Astrocyte (in vitro differentiated cells and primary cell): ENCODE measurements around the gene CD44. TPM values are rescaled to one million over a fixed set of nuclear protein-coding genes. Genes with fewer than 3 reads are reported as not detected.
A peak's percentile ranks its signal among the peaks of the same experiment; 100 is the strongest.

ENCODE experiments used
- DNase-seq: peaks from one replicate; pipeline ENCODE4 v3.0.0-alpha.2; 2010; ENCODE audit warnings: low read depth
- FAIRE-seq: peaks from 2 replicates; lab custom pipeline; 2011; peaks lifted over from hg19 to GRCh38; lab: Jason Lieb, UNC
- H2AFZ ChIP-seq: 2 replicates; pipeline ENCODE4 v1.6.0; 2012; ENCODE audit warnings: low read depth, low read length, inconsistent platforms
- H3K27ac ChIP-seq: 2 replicates; pipeline ENCODE4 v1.5.1; 2011; ENCODE audit warnings: low read depth, low read length, inconsistent platforms
- H3K27me3 ChIP-seq: 2 replicates; pipeline ENCODE4 v1.6.0; 2011; ENCODE audit warnings: low read length, inconsistent platforms; ENCODE audit not compliant: insufficient read depth
- H3K36me3 ChIP-seq: 2 replicates; pipeline ENCODE4 v1.5.1; 2011; ENCODE audit warnings: low read length, inconsistent platforms; ENCODE audit not compliant: insufficient read depth
- H3K4me1 ChIP-seq: 2 replicates; pipeline ENCODE4 v1.5.1; 2011; ENCODE audit warnings: low read length, inconsistent platforms; ENCODE audit not compliant: insufficient read depth
- H3K4me2 ChIP-seq: 2 replicates; pipeline ENCODE4 v1.6.0; 2012; ENCODE audit warnings: low read length, inconsistent platforms
- H3K4me3 ChIP-seq: 2 replicates; pipeline ENCODE4 v1.5.1; 2011; ENCODE audit warnings: low read depth, mild to moderate bottlenecking, low read length, inconsistent platforms; ENCODE audit not compliant: insufficient read depth
- H3K79me2 ChIP-seq: 2 replicates; pipeline ENCODE4 v1.6.0; 2012; ENCODE audit warnings: mild to moderate bottlenecking, low read length, inconsistent platforms; ENCODE audit not compliant: insufficient read depth
- H3K9ac ChIP-seq: 2 replicates; pipeline ENCODE4 v1.6.0; 2012; ENCODE audit warnings: mild to moderate bottlenecking, low read length, inconsistent platforms
- H3K9me3 ChIP-seq: 2 replicates; pipeline ENCODE4 v1.5.1; 2012; ENCODE audit warnings: low read depth, mild to moderate bottlenecking, low read length, inconsistent platforms; ENCODE audit not compliant: insufficient read depth
- H4K20me1 ChIP-seq: 2 replicates; pipeline ENCODE4 v1.6.0; 2012; ENCODE audit warnings: low read length, inconsistent platforms; ENCODE audit not compliant: insufficient read depth
- H3K27ac Mint-ChIP-seq: one replicate; pipeline ENCODE4 v1.8.0; 2021; ENCODE audit warnings: mild to moderate bottlenecking, mixed read lengths; ENCODE audit not compliant: unreplicated experiment
- H3K27me3 Mint-ChIP-seq: one replicate; pipeline ENCODE4 v1.8.0; 2021; ENCODE audit warnings: low read depth, mixed read lengths; ENCODE audit not compliant: unreplicated experiment
- H3K36me3 Mint-ChIP-seq: one replicate; pipeline ENCODE4 v1.8.0; 2021; ENCODE audit warnings: low read depth, mixed read lengths; ENCODE audit not compliant: unreplicated experiment
- H3K4me1 Mint-ChIP-seq: one replicate; pipeline ENCODE4 v1.8.0; 2021; ENCODE audit warnings: low read depth, mixed read lengths; ENCODE audit not compliant: unreplicated experiment
- H3K4me3 Mint-ChIP-seq: one replicate; pipeline ENCODE4 v1.8.0; 2021; ENCODE audit warnings: mild to moderate bottlenecking, moderate library complexity, mixed read lengths; ENCODE audit not compliant: unreplicated experiment
- H3K9me3 Mint-ChIP-seq: one replicate; pipeline ENCODE4 v1.8.0; 2021; ENCODE audit warnings: mild to moderate bottlenecking, mixed read lengths; ENCODE audit not compliant: unreplicated experiment
- EZH2 ChIP-seq: IDR thresholded peaks from 2 replicates; pipeline ENCODE4 v1.6.1; 2012; ENCODE audit warnings: mild to moderate bottlenecking, low read length, inconsistent platforms; ENCODE audit not compliant: insufficient read depth
- total RNA-seq: library from RNA; stranded (reverse); gene quantifications from 2 replicates; pipeline ENCODE4 v1.2.1, GENCODE V29; 2021
- TF ChIP-seq, protein P1 (sequence below): IDR thresholded peaks from 2 replicates; pipeline ENCODE4 v1.5.1; 2011; ENCODE audit warnings: low read depth, mild to moderate bottlenecking, inconsistent platforms, low read length, moderate library complexity; ENCODE audit not compliant: insufficient read depth

CD44 gene
- total RNA-seq, 1 donor from 2014 or later = 154 TPM

DNA sequence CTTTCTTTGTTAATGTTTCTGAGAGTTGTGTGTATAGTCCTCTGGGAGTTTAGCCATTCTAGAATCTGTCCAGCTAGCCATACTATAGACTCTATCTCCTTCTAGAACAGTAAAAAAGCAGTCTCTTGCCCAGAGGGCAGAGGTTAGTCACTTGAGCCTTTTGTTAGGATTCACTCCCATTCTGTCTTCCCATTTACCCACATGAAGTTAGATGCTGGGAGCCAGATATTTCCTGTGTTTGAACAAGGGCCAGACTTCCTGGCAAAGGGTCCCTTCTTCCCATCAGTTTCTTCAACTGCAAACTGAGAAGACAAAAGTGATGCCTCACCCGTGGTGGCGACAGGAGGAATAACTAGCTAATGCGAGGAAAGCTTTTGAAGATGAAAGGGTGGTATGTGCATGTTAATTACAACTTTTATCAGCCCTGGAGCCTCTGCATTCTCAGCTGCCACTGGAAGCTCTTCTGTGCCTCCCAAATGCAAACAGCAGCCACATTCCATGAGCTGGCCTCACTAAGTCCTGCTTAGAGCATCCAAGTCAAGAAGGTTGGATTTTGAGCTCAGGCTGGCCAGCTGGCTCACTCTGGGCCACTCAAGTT, 12.8 kb downstream of the CD44 start:
- Histone ChIP-seq H3K4me1 (peaks cover 18% of the 10 kb centered on the region), H3K36me3 (peaks cover 45% of the 10 kb centered on the region), H3K4me2 (peak overlapping the region; percentile 18), H3K27ac (peak overlapping the region; percentile 20), H3K4me3 (no peak overlapping the region), H3K9me3 (no peaks in the 10 kb centered on the region), H3K9ac (no peak overlapping the region), H3K79me2 (peaks cover 99% of the 10 kb centered on the region), H2AFZ (no peak overlapping the region), H4K20me1 (peaks cover 98% of the 10 kb centered on the region), H3K27me3 (no peaks in the 10 kb centered on the region)
- H3K4me1 Mint-ChIP-seq = peaks cover 16% of the 10 kb centered on the region
- H3K4me3 Mint-ChIP-seq = no peak overlapping the region
- no peak overlapping the region for H3K27ac Mint-ChIP-seq
- FAIRE-seq (peak; percentile 39), DNase-seq (no peak)
- H3K36me3 Mint-ChIP-seq = peaks cover 12% of the 10 kb centered on the region
- H3K9me3 Mint-ChIP-seq = no peaks in the 10 kb centered on the region
- no peaks in the 10 kb centered on the region for H3K27me3 Mint-ChIP-seq
- no peak for TF ChIP-seq EZH2
- TF ChIP-seq, protein P1, sequence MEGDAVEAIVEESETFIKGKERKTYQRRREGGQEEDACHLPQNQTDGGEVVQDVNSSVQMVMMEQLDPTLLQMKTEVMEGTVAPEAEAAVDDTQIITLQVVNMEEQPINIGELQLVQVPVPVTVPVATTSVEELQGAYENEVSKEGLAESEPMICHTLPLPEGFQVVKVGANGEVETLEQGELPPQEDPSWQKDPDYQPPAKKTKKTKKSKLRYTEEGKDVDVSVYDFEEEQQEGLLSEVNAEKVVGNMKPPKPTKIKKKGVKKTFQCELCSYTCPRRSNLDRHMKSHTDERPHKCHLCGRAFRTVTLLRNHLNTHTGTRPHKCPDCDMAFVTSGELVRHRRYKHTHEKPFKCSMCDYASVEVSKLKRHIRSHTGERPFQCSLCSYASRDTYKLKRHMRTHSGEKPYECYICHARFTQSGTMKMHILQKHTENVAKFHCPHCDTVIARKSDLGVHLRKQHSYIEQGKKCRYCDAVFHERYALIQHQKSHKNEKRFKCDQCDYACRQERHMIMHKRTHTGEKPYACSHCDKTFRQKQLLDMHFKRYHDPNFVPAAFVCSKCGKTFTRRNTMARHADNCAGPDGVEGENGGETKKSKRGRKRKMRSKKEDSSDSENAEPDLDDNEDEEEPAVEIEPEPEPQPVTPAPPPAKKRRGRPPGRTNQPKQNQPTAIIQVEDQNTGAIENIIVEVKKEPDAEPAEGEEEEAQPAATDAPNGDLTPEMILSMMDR = no peak

DNA sequence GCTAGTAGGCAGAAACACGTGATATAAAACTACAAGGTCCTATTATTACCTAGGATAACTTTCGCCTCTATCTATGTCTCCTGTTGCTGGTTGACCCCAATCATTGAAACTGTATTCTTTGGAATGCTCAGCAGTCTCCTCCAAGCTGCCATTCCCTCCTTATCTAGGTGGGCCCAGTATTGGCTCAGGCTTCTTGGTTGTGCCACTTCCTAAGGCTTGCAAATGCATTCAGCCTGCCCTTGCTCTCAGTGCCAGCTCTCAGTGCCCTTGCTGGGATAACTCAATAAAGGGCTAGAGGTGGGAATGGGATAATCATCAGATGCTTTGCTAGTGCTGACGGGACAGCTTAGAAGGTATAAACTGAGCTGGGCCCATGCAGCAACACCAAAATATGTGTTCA, 13.6 kb downstream of the CD44 start:
- no peak overlapping the region for H3K4me2 ChIP-seq
- FAIRE-seq = no peak
- Mint-ChIP-seq H3K4me1 (peaks cover 16% of the 10 kb centered on the region), H3K9me3 (no peaks in the 10 kb centered on the region), H3K27me3 (no peaks in the 10 kb centered on the region), H3K4me3 (peak overlapping the region; percentile 5), H3K27ac (no peak overlapping the region), H3K36me3 (peaks cover 12% of the 10 kb centered on the region)
- peaks cover 99% of the 10 kb centered on the region for H3K79me2 ChIP-seq
- no peak overlapping the region for H3K27ac ChIP-seq
- H3K9me3 ChIP-seq = no peaks in the 10 kb centered on the region
- H3K4me1 ChIP-seq = peaks cover 14% of the 10 kb centered on the region
- H3K27me3 ChIP-seq = no peaks in the 10 kb centered on the region
- peaks cover 45% of the 10 kb centered on the region for H3K36me3 ChIP-seq
- H2AFZ ChIP-seq = no peak overlapping the region
- TF ChIP-seq EZH2 = no peak
- TF ChIP-seq, protein P1 = no peak
- H3K9ac ChIP-seq = no peak overlapping the region
- H4K20me1 ChIP-seq = peaks cover 95% of the 10 kb centered on the region
- no peak overlapping the region for H3K4me3 ChIP-seq
- DNase-seq = no peak

DNA sequence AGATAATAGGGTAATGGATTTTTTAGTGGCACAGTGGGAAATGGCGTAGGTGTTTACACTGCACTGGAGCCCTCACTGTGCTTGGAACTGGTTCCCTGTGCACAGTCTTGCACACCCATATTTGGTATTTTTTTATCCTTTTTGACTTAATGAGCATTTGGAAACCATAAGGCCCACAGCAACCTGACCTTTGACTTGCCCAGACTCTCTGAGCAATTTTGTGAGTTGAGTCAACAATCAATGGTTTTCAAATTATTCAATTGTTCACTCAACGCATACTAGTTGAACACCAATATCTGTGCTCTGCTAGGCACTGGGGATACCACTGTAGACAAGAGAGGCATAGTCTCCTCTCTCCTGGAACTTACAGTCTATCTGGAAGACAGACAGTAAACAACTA, 14.3 kb downstream of the CD44 start:
- no peaks in the 10 kb centered on the region for H3K27me3 ChIP-seq
- peaks cover 41% of the 10 kb centered on the region for H3K36me3 ChIP-seq
- Mint-ChIP-seq H3K4me1 (peaks cover 18% of the 10 kb centered on the region), H3K36me3 (peaks cover 12% of the 10 kb centered on the region), H3K9me3 (no peaks in the 10 kb centered on the region), H3K27me3 (no peaks in the 10 kb centered on the region), H3K27ac (no peak overlapping the region), H3K4me3 (no peak overlapping the region)
- H3K4me1 ChIP-seq = peaks cover 17% of the 10 kb centered on the region
- no peak for FAIRE-seq
- DNase-seq = no peak
- H3K27ac ChIP-seq = no peak overlapping the region
- H3K9ac ChIP-seq = no peak overlapping the region
- peaks cover 100% of the 10 kb centered on the region for H3K79me2 ChIP-seq
- H3K4me3 ChIP-seq = no peak overlapping the region
- H3K4me2 ChIP-seq = no peak overlapping the region
- peaks cover 96% of the 10 kb centered on the region for H4K20me1 ChIP-seq
- no peak for TF ChIP-seq EZH2
- TF ChIP-seq, protein P1 = no peak
- no peak overlapping the region for H2AFZ ChIP-seq
- H3K9me3 ChIP-seq = no peaks in the 10 kb centered on the region
